D721Med (cell line): ENCODE data around the gene RNASE11.

Source experiments
- DNase-seq: peaks from one replicate; pipeline ENCODE4 v3.0.0; 2011; ENCODE audit warnings: low spot score; ENCODE audit not compliant: insufficient read length
- FAIRE-seq: peaks from 2 replicates; lab custom pipeline; 2011; peaks lifted over from hg19 to GRCh38; lab: Jason Lieb, UNC
- CTCF ChIP-seq: IDR thresholded peaks from 2 replicates; pipeline ENCODE4 v1.5.1; 2012; ENCODE audit warnings: mild to moderate bottlenecking, control low read depth; ENCODE audit not compliant: insufficient read depth; ENCODE audit errors: missing control alignments

The RNASE11 gene

GRCh38 chr14:20587489-20588154 lies at the start of gene RNASE11:
Gene RNASE11 (minus strand): TSS chr14:20588001.
- DNase-seq (no peak), FAIRE-seq (no peak)

GRCh38 chr14:20632831-20633691 lies 45.3 kb upstream of the RNASE11 start:
- no peak for FAIRE-seq
- no peak for DNase-seq
- no peak for TF ChIP-seq CTCF

More at GRCh38 chr14:20587489-20588154, at the start of gene RNASE11:
- TF ChIP-seq CTCF: no peak

- FAIRE-seq: no peak
- no peak for DNase-seq
Observed at GRCh38 chr14:20632448-20632830, 44.6 kb upstream of the RNASE11 start.

GRCh38 chr14:20631880-20632389 lies 44.1 kb upstream of the RNASE11 start:
- TF ChIP-seq CTCF: no peak
- DNase-seq: no peak
- no peak for FAIRE-seq

More at GRCh38 chr14:20632448-20632830, 44.6 kb upstream of the RNASE11 start:
- TF ChIP-seq CTCF: no peak

- FAIRE-seq (no peak), DNase-seq (no peak)
- TF ChIP-seq CTCF: no peak
Observed at GRCh38 chr14:20631023-20631879, 43.5 kb upstream of the RNASE11 start.

- FAIRE-seq (no peak), DNase-seq (no peak)
- TF ChIP-seq CTCF: no peak
Observed at GRCh38 chr14:20630340-20631022, 42.7 kb upstream of the RNASE11 start.
